ENCODE data around the gene SORT1. TPM values are rescaled to one million over a fixed set of nuclear protein-coding genes. Genes with fewer than 3 reads are reported as not detected.

The SORT1 gene
- total and polyA plus RNA-seq, 2 of the 13 experiments (the other 11 are each of a cell fraction or from before 2014, with no cell fraction given) = 32.4 to 93.0 TPM

DNA sequence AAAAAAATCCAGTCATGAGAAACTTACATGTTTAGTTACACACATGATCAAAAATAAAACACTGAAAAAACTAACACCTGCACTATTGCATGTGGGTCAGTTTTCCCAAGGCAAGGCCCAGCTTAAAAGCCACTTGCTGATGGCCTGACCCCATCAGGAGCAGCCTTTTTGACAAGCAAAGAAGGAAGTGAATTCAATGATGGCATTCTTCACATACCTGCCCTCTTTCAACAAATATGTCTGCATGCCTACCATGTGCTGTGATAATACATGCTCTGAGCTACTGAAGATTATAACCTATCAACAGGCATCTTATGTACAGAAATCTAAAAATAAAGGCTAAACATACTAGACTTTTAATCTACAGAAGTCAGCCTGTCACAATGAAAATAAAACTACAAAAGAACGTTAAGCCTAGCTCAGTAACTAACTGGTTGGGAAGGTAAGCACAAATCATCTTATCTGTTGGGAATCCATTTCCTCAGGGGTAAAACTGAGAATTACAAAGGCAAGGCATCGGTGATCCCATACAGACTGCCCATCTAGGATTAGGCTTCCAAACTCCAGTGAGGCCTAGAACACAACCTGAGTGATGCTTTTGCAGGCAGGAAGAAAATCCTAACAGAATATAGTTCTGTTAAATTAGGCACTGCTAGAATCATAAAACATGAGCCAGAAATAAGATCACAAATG is 14.5 kb downstream of the SORT1 start (continued):
- TF ChIP-seq PHF5A (CRISPR knock-in tag; IDR thresholded peaks at IDR 0.05; ENCODE audit: low read depth, unreplicated experiment) = no peak
- TF ChIP-seq CHD4 (IDR thresholded peaks at IDR 0.05; ENCODE audit: borderline replicate concordance, low read length) = no peak
- TF ChIP-seq, protein P1, sequence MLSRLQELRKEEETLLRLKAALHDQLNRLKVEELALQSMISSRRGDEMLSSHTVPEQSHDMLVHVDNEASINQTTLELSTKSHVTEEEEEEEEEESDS (CRISPR knock-in tag; IDR thresholded peaks at IDR 0.05; ENCODE audit: borderline replicate concordance) = no peak
- 0 out of 2 replicates have a peak, but pooled peaks have one; percentile 30 for TF ChIP-seq ARNTL (CRISPR knock-in tag; IDR thresholded peaks at IDR 0.05)
- peak; percentile 34; the same call in 1 of the 2 replicates for TF ChIP-seq FOXA3 (CRISPR knock-in tag; IDR thresholded peaks at IDR 0.05)
- TF ChIP-seq ZBTB42 (CRISPR knock-in tag; IDR thresholded peaks at IDR 0.05) = no peak
- TF ChIP-seq POLR2AphosphoS5 (IDR thresholded peaks at IDR 0.05; ENCODE audit: low read depth, low read length) = no peak
- TF ChIP-seq NFYC (CRISPR knock-in tag; IDR thresholded peaks at IDR 0.05) = no peak
- no peak for TF ChIP-seq TGIF2 (CRISPR knock-in tag; IDR thresholded peaks at IDR 0.05)
- no peak for TF ChIP-seq ZNF768 (CRISPR knock-in tag; IDR thresholded peaks at IDR 0.05)
- TF ChIP-seq ZNF337 (CRISPR knock-in tag; IDR thresholded peaks at IDR 0.05; ENCODE audit: borderline replicate concordance, low read depth) = no peak
- TF ChIP-seq ATM (IDR thresholded peaks at IDR 0.05; ENCODE audit: borderline replicate concordance) = no peak
- TF ChIP-seq ZNF660 (CRISPR knock-in tag; IDR thresholded peaks at IDR 0.05; ENCODE audit: borderline replicate concordance, low read depth) = no peak
- TF ChIP-seq, protein P2, sequence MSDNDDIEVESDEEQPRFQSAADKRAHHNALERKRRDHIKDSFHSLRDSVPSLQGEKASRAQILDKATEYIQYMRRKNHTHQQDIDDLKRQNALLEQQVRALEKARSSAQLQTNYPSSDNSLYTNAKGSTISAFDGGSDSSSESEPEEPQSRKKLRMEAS (IDR thresholded peaks at IDR 0.05) = peak; percentile 56; the same call in 1 of the 2 replicates
- TF ChIP-seq ELF4 (CRISPR knock-in tag; IDR thresholded peaks at IDR 0.05; ENCODE audit: borderline replicate concordance) = no peak
- no peak for TF ChIP-seq CBX5 (CRISPR knock-in tag; IDR thresholded peaks at IDR 0.05; ENCODE audit: borderline replicate concordance)
- TF ChIP-seq HNRNPLL (IDR thresholded peaks at IDR 0.05; ENCODE audit: low read depth, low read length, poor library complexity, severe bottlenecking) = no peak
- TF ChIP-seq ZNF143 (CRISPR knock-in tag; IDR thresholded peaks at IDR 0.05) = no peak
- TF ChIP-seq SP140L (CRISPR knock-in tag; IDR thresholded peaks at IDR 0.05; ENCODE audit: borderline replicate concordance) = no peak
- no peak for TF ChIP-seq MIXL1 (CRISPR knock-in tag; IDR thresholded peaks at IDR 0.05)
- TF ChIP-seq ZNF549 (CRISPR knock-in tag; IDR thresholded peaks at IDR 0.05) = no peak
- no peak for TF ChIP-seq ZNF567 (CRISPR knock-in tag; IDR thresholded peaks at IDR 0.05; ENCODE audit: borderline replicate concordance)
- TF ChIP-seq XRCC5 (optimal IDR thresholded peaks at IDR 0.05; ENCODE audit: low read length) = no peak
- no peak for TF ChIP-seq ZNF703 (CRISPR knock-in tag; IDR thresholded peaks at IDR 0.05; ENCODE audit: borderline replicate concordance)
- TF ChIP-seq ZBTB38 (CRISPR knock-in tag; IDR thresholded peaks at IDR 0.05) = no peak
- TF ChIP-seq SETDB1 (CRISPR knock-in tag; IDR thresholded peaks at IDR 0.05; ENCODE audit: borderline replicate concordance) = no peak
- no peak for TF ChIP-seq ARID2 (CRISPR knock-in tag; IDR thresholded peaks at IDR 0.05; ENCODE audit: borderline replicate concordance)
- TF ChIP-seq SIX4 (CRISPR knock-in tag; IDR thresholded peaks at IDR 0.05) = no peak
- no peak; the same call in 1 of the 2 replicates for TF ChIP-seq SALL1 (CRISPR knock-in tag; IDR thresholded peaks at IDR 0.05)
- TF ChIP-seq, protein P3, sequence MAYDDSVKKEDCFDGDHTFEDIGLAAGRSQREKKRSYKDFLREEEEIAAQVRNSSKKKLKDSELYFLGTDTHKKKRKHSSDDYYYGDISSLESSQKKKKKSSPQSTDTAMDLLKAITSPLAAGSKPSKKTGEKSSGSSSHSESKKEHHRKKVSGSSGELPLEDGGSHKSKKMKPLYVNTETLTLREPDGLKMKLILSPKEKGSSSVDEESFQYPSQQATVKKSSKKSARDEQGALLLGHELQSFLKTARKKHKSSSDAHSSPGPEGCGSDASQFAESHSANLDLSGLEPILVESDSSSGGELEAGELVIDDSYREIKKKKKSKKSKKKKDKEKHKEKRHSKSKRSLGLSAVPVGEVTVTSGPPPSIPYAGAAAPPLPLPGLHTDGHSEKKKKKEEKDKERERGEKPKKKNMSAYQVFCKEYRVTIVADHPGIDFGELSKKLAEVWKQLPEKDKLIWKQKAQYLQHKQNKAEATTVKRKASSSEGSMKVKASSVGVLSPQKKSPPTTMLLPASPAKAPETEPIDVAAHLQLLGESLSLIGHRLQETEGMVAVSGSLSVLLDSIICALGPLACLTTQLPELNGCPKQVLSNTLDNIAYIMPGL (CRISPR knock-in tag; IDR thresholded peaks at IDR 0.05; ENCODE audit: borderline replicate concordance in 1 of 2, low read depth in 1 of 2) = no peak
- no peak for TF ChIP-seq ZNF326 (CRISPR knock-in tag; IDR thresholded peaks at IDR 0.05; ENCODE audit: borderline replicate concordance)
